Vagina (tissue), 2 donors: ENCODE measurements around the gene SESTD1. TPM values are rescaled to one million over a fixed set of nuclear protein-coding genes. Genes with fewer than 3 reads are reported as not detected.

Source experiments
- DNase-seq, 2 donors: peaks; one replicate each; pipeline ENCODE4 v3.0.0-alpha.2; 2017; ENCODE audit errors: extremely low spot score in 2 of 2
- H3K27ac ChIP-seq: fragments of 200-600 bp; sonication (generic); one replicate; pipeline ENCODE4 v1.5.1; 2019
- H3K27me3 ChIP-seq: fragments of 200-600 bp; sonication (generic); one replicate; pipeline ENCODE4 v1.5.1; 2019
- H3K36me3 ChIP-seq, 2 donors: fragments of 200-600 bp; sonication (generic); one replicate each; pipeline ENCODE4 v1.5.1; 2017 to 2019
- H3K4me1 ChIP-seq: fragments of 200-600 bp; sonication (generic); one replicate; pipeline ENCODE4 v1.5.1; 2019
- H3K4me3 ChIP-seq, 2 donors: fragments of 200-600 bp; sonication (generic); 1 replicate in 1 of 2; 2 replicates in 1 of 2; pipeline ENCODE4 v1.5.1; 2016 to 2019
- H3K9me3 ChIP-seq: fragments of 200-600 bp; sonication (generic); one replicate; pipeline ENCODE4 v1.5.1; 2019
- CTCF ChIP-seq, 3 experiments: fragments of 450-650 bp in 2 of 3; fragments of 200-600 bp in 1 of 3; sonication (generic) in 1 of 3; IDR thresholded peaks; one replicate each; pipeline ENCODE4 v1.5.1; 2017 to 2019; ENCODE audit warnings: antibody characterized with exemption in 3 of 3, mild to moderate bottlenecking in 2 of 3, moderate library complexity in 2 of 3
- POLR2A ChIP-seq, 2 donors: fragments of 450-650 bp; IDR thresholded peaks; one replicate each; pipeline ENCODE4 v1.6.1; 2017; ENCODE audit warnings: antibody characterized with exemption in 2 of 2, mild to moderate bottlenecking in 2 of 2, moderate library complexity in 2 of 2
- POLR2AphosphoS5 ChIP-seq, 2 donors: sonication (generic); formaldehyde crosslinking; IDR thresholded peaks; one replicate each; pipeline ENCODE4 v1.9.0; 2017; ENCODE audit warnings: antibody characterized with exemption in 2 of 2, mild to moderate bottlenecking in 2 of 2, low read depth in 1 of 2; ENCODE audit not compliant: insufficient read depth in 1 of 2
- intact Hi-C: fragments of 100-400 bp; cut with DNase I; formaldehyde crosslinking; loops from one replicate; pipeline ENCODE4 v1.15.1; 2023
- total RNA-seq: library from RNA; depleted of rRNA; stranded (reverse); fragments of >200 nt; gene quantifications from one replicate; pipeline ENCODE4 v1.2.3, GENCODE V29; 2016

The SESTD1 gene
- total RNA-seq, 1 donor from 2014 or later = 23.3 TPM

- Histone ChIP-seq H3K36me3 (no peaks in the 10 kb centered on the region), H3K9me3 (no peaks in the 10 kb centered on the region), H3K4me1 (no peaks in the 10 kb centered on the region), H3K27ac (no peak overlapping the region), H3K4me3 (no peak overlapping the region), H3K27me3 (no peaks in the 10 kb centered on the region)
- no peak for TF ChIP-seq POLR2A (IDR thresholded peaks at IDR 0.05)
- TF ChIP-seq POLR2AphosphoS5 (IDR thresholded peaks at IDR 0.05; ENCODE audit: insufficient read depth in 1 of 2, low read depth in 1 of 2) = no peak
- TF ChIP-seq CTCF (IDR thresholded peaks at IDR 0.05) = no peak
- no peak for DNase-seq
- intact Hi-C loops = no loop called here
Measured at GRCh38 chr2:179305125-179305524, 40.5 kb upstream of the SESTD1 start.

- no peak for TF ChIP-seq POLR2AphosphoS5 (IDR thresholded peaks at IDR 0.05; ENCODE audit: insufficient read depth in 1 of 2, low read depth in 1 of 2)
- no peak for TF ChIP-seq POLR2A (IDR thresholded peaks at IDR 0.05)
- no peak for TF ChIP-seq CTCF (IDR thresholded peaks at IDR 0.05)
- no peaks in the 10 kb centered on the region for H3K27me3 ChIP-seq
- no peak overlapping the region for H3K27ac ChIP-seq
- no peaks in the 10 kb centered on the region for H3K9me3 ChIP-seq
- no peak overlapping the region for H3K4me3 ChIP-seq
- intact Hi-C loops = no loop called here
- DNase-seq = no peak
- H3K4me1 ChIP-seq = no peaks in the 10 kb centered on the region
- H3K36me3 ChIP-seq = no peaks in the 10 kb centered on the region
Measured at GRCh38 chr2:179304424-179304823, 39.8 kb upstream of the SESTD1 start.

GRCh38 chr2:179302764-179303571 is 38.3 kb upstream of the SESTD1 start:
- Histone ChIP-seq H3K4me1 (no peaks in the 10 kb centered on the region), H3K4me3 (no peak overlapping the region), H3K36me3 (no peaks in the 10 kb centered on the region), H3K9me3 (no peaks in the 10 kb centered on the region), H3K27me3 (no peaks in the 10 kb centered on the region), H3K27ac (no peak overlapping the region)
- DNase-seq = no peak
- TF ChIP-seq CTCF (IDR thresholded peaks at IDR 0.05) = no peak
- no peak for TF ChIP-seq POLR2A (IDR thresholded peaks at IDR 0.05)
- no peak for TF ChIP-seq POLR2AphosphoS5 (IDR thresholded peaks at IDR 0.05; ENCODE audit: insufficient read depth in 1 of 2, low read depth in 1 of 2)
- intact Hi-C loops = no loop called here

- intact Hi-C loops = no loop called here
- H3K27me3 ChIP-seq = no peaks in the 10 kb centered on the region
- no peak overlapping the region for H3K4me3 ChIP-seq
- no peaks in the 10 kb centered on the region for H3K4me1 ChIP-seq
- TF ChIP-seq POLR2A (IDR thresholded peaks at IDR 0.05) = no peak
- no peak for TF ChIP-seq CTCF (IDR thresholded peaks at IDR 0.05)
- TF ChIP-seq POLR2AphosphoS5 (IDR thresholded peaks at IDR 0.05; ENCODE audit: insufficient read depth in 1 of 2, low read depth in 1 of 2) = no peak
- no peak overlapping the region for H3K27ac ChIP-seq
- no peaks in the 10 kb centered on the region for H3K9me3 ChIP-seq
- no peak for DNase-seq
- H3K36me3 ChIP-seq = no peaks in the 10 kb centered on the region
Measured at GRCh38 chr2:179302149-179302548, 37.5 kb upstream of the SESTD1 start.

- intact Hi-C loops = no loop called here
- Histone ChIP-seq H3K36me3 (no peaks in the 10 kb centered on the region), H3K4me3 (no peak overlapping the region), H3K4me1 (no peaks in the 10 kb centered on the region), H3K27me3 (no peaks in the 10 kb centered on the region), H3K9me3 (no peaks in the 10 kb centered on the region), H3K27ac (no peak overlapping the region)
- TF ChIP-seq CTCF (IDR thresholded peaks at IDR 0.05) (no peak), POLR2AphosphoS5 (IDR thresholded peaks at IDR 0.05; ENCODE audit: insufficient read depth in 1 of 2, low read depth in 1 of 2) (no peak), POLR2A (IDR thresholded peaks at IDR 0.05) (no peak)
- no peak for DNase-seq
Measured at GRCh38 chr2:179298666-179299065, 34.0 kb upstream of the SESTD1 start.
